Karpas-422 (cell line): ENCODE data around the gene STARD10. TPM values are rescaled to one million over a fixed set of nuclear protein-coding genes. Genes with fewer than 3 reads are reported as not detected.

Experiments
- DNase-seq: peaks from one replicate; pipeline ENCODE4 v3.0.0-alpha.2; 2015
- H2AFZ ChIP-seq: fragments of 200-600 bp; sonication (generic); 2 replicates; pipeline ENCODE4 v1.6.1; 2014; ENCODE audit warnings: antibody characterized with exemption, low read length, mixed read lengths
- H3K27ac ChIP-seq: fragments of 200-600 bp; sonication (generic); 2 replicates; pipeline ENCODE4 v1.5.1; 2014; ENCODE audit warnings: mild to moderate bottlenecking, low read length, moderate library complexity
- H3K27me3 ChIP-seq: fragments of 200-600 bp; sonication (generic); 2 replicates; pipeline ENCODE4 v1.6.1; 2014; ENCODE audit warnings: low read length, mixed read lengths
- H3K36me3 ChIP-seq: fragments of 200-600 bp; sonication (generic); 2 replicates; pipeline ENCODE4 v1.6.1; 2014; ENCODE audit warnings: low read length, mixed read lengths; ENCODE audit not compliant: insufficient read depth
- H3K4me1 ChIP-seq: fragments of 200-600 bp; sonication (generic); 2 replicates; pipeline ENCODE4 v1.6.1; 2014; ENCODE audit warnings: mild to moderate bottlenecking, low read length, mixed read lengths
- H3K4me2 ChIP-seq: fragments of 200-600 bp; sonication (generic); 2 replicates; pipeline ENCODE4 v1.6.1; 2014; ENCODE audit warnings: low read length, low read depth, mild to moderate bottlenecking; ENCODE audit not compliant: poor library complexity, severe bottlenecking
- H3K4me3 ChIP-seq: fragments of 200-600 bp; sonication (generic); 2 replicates; pipeline ENCODE4 v1.5.1; 2014; ENCODE audit warnings: mild to moderate bottlenecking, antibody characterized with exemption, low read length, mixed read lengths
- H3K79me2 ChIP-seq: fragments of 200-600 bp; sonication (generic); 2 replicates; pipeline ENCODE4 v1.6.1; 2014; ENCODE audit warnings: mild to moderate bottlenecking, low read length, mixed read lengths
- H3K9ac ChIP-seq: fragments of 200-600 bp; sonication (generic); 2 replicates; pipeline ENCODE4 v1.6.0; 2014; ENCODE audit warnings: low read length
- H3K9me2 ChIP-seq: fragments of 200-600 bp; sonication (generic), shearing (Covaris generic); replicated peaks from 2 replicates; pipeline ENCODE4 v1.6.0; 2014; ENCODE audit warnings: mild to moderate bottlenecking, low read length, moderate library complexity; ENCODE audit not compliant: insufficient read depth
- H3K9me3 ChIP-seq: fragments of 300-700, 200-600 bp; sonication (generic); 2 replicates; pipeline ENCODE4 v1.6.1; 2014; ENCODE audit warnings: low read length, mixed read lengths
- H4K20me1 ChIP-seq: fragments of 200-600 bp; sonication (generic); 2 replicates; pipeline ENCODE4 v1.6.1; 2014; ENCODE audit warnings: mild to moderate bottlenecking, antibody characterized with exemption, low read length, low read depth; ENCODE audit not compliant: insufficient read depth
- total RNA-seq: library from RNA; depleted of rRNA; stranded (reverse); fragments of >200 nt; shearing (Covaris generic); gene quantifications from 2 replicates; pipeline ENCODE4 v1.2.3, GENCODE V29; 2014; ENCODE audit warnings: low replicate concordance

Gene STARD10
- total RNA-seq, 1 experiment from 2014 or later: 4.7 TPM

DNA sequence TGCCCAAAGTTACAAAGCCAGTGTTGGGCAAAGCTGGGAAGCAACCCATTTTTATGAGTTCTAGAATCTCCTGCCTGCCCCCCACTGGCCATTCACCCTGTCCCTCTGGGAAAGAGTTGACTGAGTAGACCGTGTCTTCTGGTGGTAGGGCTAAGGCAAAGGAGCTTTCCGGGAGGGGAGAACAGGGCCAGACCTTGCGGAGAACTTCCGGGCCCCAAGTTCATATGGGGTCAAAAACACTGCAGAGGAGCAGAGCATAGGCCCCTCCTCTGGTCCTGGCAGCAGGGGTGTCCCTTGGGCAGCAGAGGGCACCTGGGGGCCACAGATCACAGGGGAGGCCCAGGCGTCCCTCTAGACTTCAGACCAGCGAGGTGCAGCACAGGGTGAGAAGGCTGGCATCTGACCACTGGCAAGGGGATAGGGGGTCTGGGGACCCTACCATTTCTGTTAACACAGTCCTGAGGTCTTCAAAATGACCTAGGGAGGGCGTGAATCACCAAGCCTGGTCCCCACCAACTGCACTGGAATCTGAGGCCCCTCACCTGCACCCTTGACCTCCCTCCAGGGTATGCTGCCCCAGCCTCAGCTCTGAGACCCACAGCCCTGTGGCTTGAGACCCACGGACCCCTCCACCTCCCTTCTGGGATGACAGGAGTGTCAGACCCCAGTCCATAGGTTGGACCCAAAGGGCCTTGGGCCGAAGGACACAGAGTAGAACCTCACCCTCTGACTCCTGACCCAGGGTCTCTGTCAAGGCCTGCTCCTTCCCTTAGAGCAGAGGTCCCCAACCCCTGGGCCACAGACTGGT is 40.3 kb downstream of the STARD10 start:
- Histone ChIP-seq H3K27me3 (no peaks in the 10 kb centered on the region), H3K79me2 (peaks cover 37% of the 10 kb centered on the region), H3K9ac (no peak overlapping the region), H4K20me1 (peaks cover 21% of the 10 kb centered on the region; the same call in 1 of the 2 replicates), H3K9me2 (no peaks in the 10 kb centered on the region), H3K4me1 (peaks cover 34% of the 10 kb centered on the region), H3K27ac (no peak overlapping the region), H3K4me2 (no peak overlapping the region), H2AFZ (no peak overlapping the region), H3K4me3 (no peak overlapping the region), H3K36me3 (no peaks in the 10 kb centered on the region), H3K9me3 (no peaks in the 10 kb centered on the region)
- DNase-seq: no peak

DNA sequence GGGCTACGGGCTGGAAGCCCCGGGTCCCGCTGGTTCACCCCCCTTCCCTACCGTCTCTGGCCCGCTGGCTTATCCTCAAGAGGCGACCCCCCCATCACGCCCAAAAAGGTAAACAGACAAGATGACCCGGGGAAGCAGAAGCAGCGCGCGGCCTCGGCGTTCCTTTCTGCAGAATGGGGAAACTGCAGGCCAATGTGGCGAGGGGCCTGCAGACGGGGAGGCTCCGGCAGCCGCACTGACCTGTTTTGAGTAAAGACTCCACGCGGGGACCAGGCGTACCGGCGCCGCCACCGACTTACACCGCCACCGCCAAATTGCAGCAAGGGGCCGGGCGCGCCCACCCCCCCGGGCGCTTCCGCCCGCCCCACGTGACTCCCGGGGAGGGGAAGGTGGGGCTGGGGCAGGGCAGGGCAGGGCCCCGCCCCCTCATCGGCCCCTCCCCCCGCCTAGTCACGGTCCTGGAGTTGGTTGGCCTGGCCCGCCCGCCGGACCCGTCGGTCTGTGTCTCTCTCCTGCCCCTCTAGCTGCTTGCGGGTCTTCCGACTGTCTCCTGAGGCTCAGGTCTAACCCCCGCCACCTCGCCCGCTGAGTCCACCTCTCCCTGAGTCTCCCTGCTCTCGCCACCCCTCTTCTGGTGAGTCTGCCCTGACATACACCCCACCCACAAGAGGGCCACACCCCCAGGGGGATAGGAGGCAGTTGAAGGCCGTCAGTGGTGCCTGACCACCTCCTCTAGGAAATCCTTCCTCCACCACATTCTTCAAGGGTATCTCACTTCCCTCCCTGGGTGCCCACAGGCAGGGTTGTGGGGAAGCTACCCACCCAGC is 41.5 kb downstream of the STARD10 start, which contains the start of gene ARAP1:
TSS of gene ARAP1 (minus strand) at position 321 of the 827 bp plus-strand sequence. CDS start 25,280 bp downstream, outside the sequence.
- peaks cover 40% of the 10 kb centered on the region for H3K4me1 ChIP-seq
- DNase-seq: peak; percentile 89
- H2AFZ ChIP-seq: peak within 1 kb of the TSS; percentile 44; the same call in 1 of the 2 replicates

DNA sequence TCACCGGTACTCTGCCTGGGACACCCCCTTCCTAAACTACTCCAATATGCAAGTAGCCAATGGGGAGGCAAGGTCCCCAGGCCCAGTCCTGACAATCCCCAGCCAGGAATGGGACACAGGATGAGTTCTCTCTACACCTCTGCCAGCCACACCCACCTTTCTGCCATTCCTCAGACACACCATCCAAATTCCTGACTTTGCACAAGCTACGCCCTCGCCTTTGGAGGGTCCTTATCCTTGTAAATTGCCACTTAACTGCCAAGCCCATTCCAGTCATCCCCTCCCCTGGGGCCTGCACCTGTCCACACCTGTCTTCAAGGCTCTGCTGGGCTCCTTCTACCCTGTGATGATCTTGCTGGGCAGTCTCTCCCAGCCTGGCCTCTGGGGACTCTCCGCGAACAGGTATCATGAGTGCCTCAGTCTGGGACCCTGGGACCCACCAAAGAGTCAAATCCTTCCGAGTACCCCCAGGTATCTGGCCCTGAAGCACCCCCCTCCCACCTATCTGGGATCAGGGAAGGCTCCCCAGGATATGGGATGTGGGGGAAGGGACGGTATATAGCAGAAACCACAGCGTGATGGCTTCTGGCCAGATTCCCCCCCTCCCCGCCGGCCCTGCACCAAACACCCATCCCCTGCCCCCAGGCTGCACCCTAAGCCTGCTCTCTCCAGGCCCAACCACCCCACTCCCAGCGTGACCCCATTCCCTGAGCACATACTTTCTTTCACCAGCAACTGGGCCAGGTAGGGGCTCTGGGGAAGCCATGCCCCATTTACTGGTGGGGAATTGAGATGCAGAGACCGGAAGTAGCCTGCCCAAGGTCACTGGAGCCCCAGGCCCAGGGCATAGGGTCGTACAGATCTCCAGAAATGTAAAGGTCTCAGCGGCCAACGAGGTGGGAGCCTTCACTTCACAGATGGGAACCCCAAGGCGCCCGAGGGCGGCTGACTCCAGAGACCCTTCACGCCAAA is 42.4 kb downstream of the STARD10 start:
- Histone ChIP-seq H3K9ac (peak overlapping the region; percentile 86), H3K4me1 (peaks cover 48% of the 10 kb centered on the region), H3K79me2 (peaks cover 56% of the 10 kb centered on the region), H3K9me2 (no peaks in the 10 kb centered on the region), H3K27ac (peak overlapping the region; percentile 90), H4K20me1 (peaks cover 21% of the 10 kb centered on the region; the same call in 1 of the 2 replicates), H3K36me3 (no peaks in the 10 kb centered on the region), H3K27me3 (no peaks in the 10 kb centered on the region), H2AFZ (no peak overlapping the region; the same call in 1 of the 2 replicates), H3K9me3 (no peaks in the 10 kb centered on the region), H3K4me3 (peak overlapping the region; percentile 77), H3K4me2 (peak overlapping the region; percentile 85)
- DNase-seq: peak; percentile 54

More for the DNA sequence above, 41.5 kb downstream of the STARD10 start, which contains the start of gene ARAP1:
- H3K79me2 ChIP-seq: peaks cover 47% of the 10 kb centered on the region
- peak within 1 kb of the TSS; percentile 90 for H3K27ac ChIP-seq
- H3K27me3 ChIP-seq: no peaks in the 10 kb centered on the region
- H3K36me3 ChIP-seq: no peaks in the 10 kb centered on the region
- peaks cover 21% of the 10 kb centered on the region; the same call in 1 of the 2 replicates for H4K20me1 ChIP-seq
- peak within 1 kb of the TSS; percentile 85 for H3K4me2 ChIP-seq
- H3K9me3 ChIP-seq: no peaks in the 10 kb centered on the region
- H3K9ac ChIP-seq: peak within 1 kb of the TSS; percentile 86
- no peaks in the 10 kb centered on the region for H3K9me2 ChIP-seq
- peak within 1 kb of the TSS; percentile 77 for H3K4me3 ChIP-seq

DNA sequence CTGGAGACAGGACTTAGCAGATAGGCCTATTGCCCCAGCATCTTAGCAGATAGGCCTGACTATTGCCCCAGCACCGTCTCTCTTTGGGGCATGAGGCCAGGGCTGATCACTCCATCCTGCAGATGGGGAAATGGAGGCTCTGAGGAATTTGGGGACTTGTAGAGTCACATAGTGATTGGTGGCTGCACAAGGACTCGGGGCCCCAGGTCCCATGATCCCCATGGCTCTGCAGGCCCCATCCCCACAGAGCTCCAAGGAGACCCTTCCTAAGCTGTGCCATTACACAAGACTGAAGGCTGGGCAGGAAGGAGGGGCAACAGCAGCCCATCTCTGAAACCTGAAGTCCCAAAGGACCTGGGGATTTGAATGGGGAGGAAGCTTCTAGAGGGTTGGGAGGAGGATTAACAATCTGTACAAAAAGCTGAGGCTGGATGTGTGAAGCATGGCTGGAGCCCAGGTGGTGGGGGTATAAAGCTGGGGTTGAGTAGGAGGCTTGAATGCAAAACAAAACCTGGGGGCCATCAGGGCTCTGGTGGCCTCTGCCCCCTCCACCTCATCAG is 43.2 kb downstream of the STARD10 start:
- no peaks in the 10 kb centered on the region for H3K27me3 ChIP-seq
- H4K20me1 ChIP-seq: peaks cover 21% of the 10 kb centered on the region; the same call in 1 of the 2 replicates
- no peaks in the 10 kb centered on the region for H3K36me3 ChIP-seq
- H3K4me3 ChIP-seq: peak overlapping the region; percentile 77
- DNase-seq: peak; percentile 82
- H3K9ac ChIP-seq: peak overlapping the region; percentile 86
- H3K4me2 ChIP-seq: peak overlapping the region; percentile 85
- H3K9me3 ChIP-seq: no peaks in the 10 kb centered on the region
- H3K4me1 ChIP-seq: peaks cover 56% of the 10 kb centered on the region
- H3K79me2 ChIP-seq: peaks cover 64% of the 10 kb centered on the region
- no peak overlapping the region for H2AFZ ChIP-seq
- H3K27ac ChIP-seq: peak overlapping the region; percentile 90
- no peaks in the 10 kb centered on the region for H3K9me2 ChIP-seq

DNA sequence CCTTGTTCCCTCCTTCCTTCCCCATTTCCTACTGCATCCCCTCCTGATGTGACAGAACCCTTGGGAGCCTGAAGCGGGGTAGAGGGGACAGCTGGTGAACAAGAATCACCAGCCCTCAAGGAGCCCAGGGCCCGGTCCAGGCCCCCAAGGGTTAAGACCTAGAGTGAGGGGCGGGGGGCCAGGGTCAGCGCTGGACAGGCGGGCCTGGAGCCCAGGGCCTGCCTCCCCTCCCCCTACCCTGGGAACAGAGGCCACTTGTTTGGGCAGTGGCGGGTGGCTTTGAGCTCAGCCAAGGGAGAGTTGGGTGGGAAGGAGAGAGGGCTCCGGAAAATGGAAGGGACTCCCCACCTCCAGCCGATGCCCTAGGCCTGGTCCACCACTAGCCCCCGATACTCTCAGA is 43.8 kb downstream of the STARD10 start:
- H3K9me3 ChIP-seq: no peaks in the 10 kb centered on the region
- peaks cover 21% of the 10 kb centered on the region; the same call in 1 of the 2 replicates for H4K20me1 ChIP-seq
- H3K4me1 ChIP-seq: peaks cover 60% of the 10 kb centered on the region
- H3K36me3 ChIP-seq: no peaks in the 10 kb centered on the region
- no peak overlapping the region for H2AFZ ChIP-seq
- H3K4me3 ChIP-seq: no peak overlapping the region
- peak overlapping the region; percentile 90 for H3K27ac ChIP-seq
- no peaks in the 10 kb centered on the region for H3K9me2 ChIP-seq
- no peaks in the 10 kb centered on the region for H3K27me3 ChIP-seq
- H3K79me2 ChIP-seq: peaks cover 67% of the 10 kb centered on the region
- no peak for DNase-seq
- no peak overlapping the region; the same call in 1 of the 2 replicates for H3K9ac ChIP-seq
- H3K4me2 ChIP-seq: peak overlapping the region; percentile 85

DNA sequence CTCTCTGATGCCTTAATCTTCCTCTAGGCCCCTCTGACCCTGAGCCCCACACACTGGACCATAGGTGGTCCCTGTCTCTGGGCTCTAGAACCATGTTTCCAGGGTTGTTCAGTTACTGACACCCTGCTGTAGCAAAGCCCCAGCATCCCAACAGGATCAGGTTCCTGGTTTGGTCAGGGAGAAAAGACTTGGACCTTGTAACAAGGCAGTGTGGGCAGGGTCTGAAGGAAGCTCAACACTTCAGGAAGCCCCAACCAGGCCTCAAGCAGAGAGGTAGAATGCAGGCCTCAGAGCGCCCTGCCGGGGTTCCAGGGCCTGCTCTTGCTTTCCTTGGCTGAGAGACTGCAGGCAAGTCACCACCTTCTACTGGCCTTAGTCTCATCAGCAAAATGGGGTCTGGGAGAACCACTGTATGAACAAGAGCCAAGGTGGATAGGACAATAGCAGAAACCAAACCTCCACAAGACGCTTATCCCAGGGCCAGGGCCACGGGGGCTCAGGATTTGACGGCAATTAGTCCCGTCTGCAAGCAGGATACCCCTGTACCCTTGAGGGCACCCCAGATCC is 46.5 kb downstream of the STARD10 start:
- DNase-seq: no peak
- Histone ChIP-seq H3K4me1 (peaks cover 77% of the 10 kb centered on the region), H3K27ac (peak overlapping the region; percentile 36), H3K79me2 (peaks cover 92% of the 10 kb centered on the region), H3K4me2 (no peak overlapping the region), H3K36me3 (no peaks in the 10 kb centered on the region), H4K20me1 (peaks cover 33% of the 10 kb centered on the region; the same call in 1 of the 2 replicates), H2AFZ (no peak overlapping the region), H3K9me2 (no peaks in the 10 kb centered on the region), H3K27me3 (no peaks in the 10 kb centered on the region), H3K9ac (no peak overlapping the region), H3K9me3 (no peaks in the 10 kb centered on the region), H3K4me3 (no peak overlapping the region)

DNA sequence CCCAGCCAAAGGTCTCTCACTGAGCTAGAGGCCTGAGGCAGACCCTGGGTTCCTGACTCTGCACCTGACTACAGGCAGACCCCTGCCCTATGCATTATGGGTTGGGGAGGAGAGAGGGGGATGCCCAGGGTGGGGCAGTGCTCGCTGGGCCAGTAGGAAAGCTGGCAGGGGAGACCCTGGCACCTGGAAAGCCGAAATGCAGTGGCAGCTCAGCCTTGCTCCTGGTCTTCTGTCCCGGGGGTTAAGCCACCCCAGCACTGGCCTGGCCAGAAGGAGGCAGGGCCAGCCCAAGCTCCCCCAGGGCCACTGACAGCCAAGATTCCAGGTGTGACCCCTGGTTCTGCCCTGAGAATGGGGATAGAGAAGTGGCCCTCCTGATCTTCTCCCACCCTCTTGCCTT is 47.0 kb downstream of the STARD10 start:
- Histone ChIP-seq H3K9me3 (no peaks in the 10 kb centered on the region), H3K4me1 (peaks cover 83% of the 10 kb centered on the region), H3K36me3 (no peaks in the 10 kb centered on the region), H3K4me2 (no peak overlapping the region), H3K27me3 (no peaks in the 10 kb centered on the region), H4K20me1 (peaks cover 33% of the 10 kb centered on the region; the same call in 1 of the 2 replicates), H3K4me3 (no peak overlapping the region), H3K27ac (peak overlapping the region; percentile 36), H2AFZ (no peak overlapping the region), H3K79me2 (peaks cover 94% of the 10 kb centered on the region), H3K9ac (no peak overlapping the region), H3K9me2 (no peaks in the 10 kb centered on the region)
- no peak for DNase-seq
